GM18909 (cell line): ENCODE data around the gene CIRBP.

ENCODE experiments used
- ATAC-seq: cut with Tn5 transposase; IDR thresholded peaks from one replicate; pipeline ENCODE4 v1.9.1; 2021; ENCODE audit warnings: mild to moderate bottlenecking; ENCODE audit not compliant: unreplicated experiment, poor library complexity

CIRBP gene

GRCh38 chr19:1322198-1322981 is 53.3 kb downstream of the CIRBP start:
- ATAC-seq, result no peak

- ATAC-seq, result no peak
Measured at GRCh38 chr19:1324249-1324805, 55.2 kb downstream of the CIRBP start.
